GM13976 (cell line): Measurements from ENCODE around the gene SRBD1.

Experiments
- DNase-seq: peaks from one replicate; pipeline ENCODE4 v3.0.0; 2012; ENCODE audit warnings: low spot score
- CTCF ChIP-seq: IDR thresholded peaks from 2 replicates; pipeline ENCODE4 v1.5.1; 2012; ENCODE audit warnings: borderline replicate concordance, mild to moderate bottlenecking; ENCODE audit not compliant: insufficient read depth; ENCODE audit errors: extremely low read depth, missing control alignments, control extremely low read depth
- in situ Hi-C: fragments of 300-500 bp; cut with MboI; formaldehyde crosslinking; loops from one replicate; pipeline ENCODE4 v1.12.0; 2022; ENCODE audit warnings: low sequenced_read_pairs, mixed read lengths, inconsistent platforms; ENCODE audit not compliant: unreplicated experiment

The SRBD1 gene

GRCh38 chr2:45542013-45542412, 69.1 kb downstream of the SRBD1 start:
- in situ Hi-C loops: no loop called here
- TF ChIP-seq CTCF: no peak
- DNase-seq: no peak

- no peak for DNase-seq
- TF ChIP-seq CTCF: no peak
- in situ Hi-C loops: no loop called here
These were observed 69.6 kb downstream of the SRBD1 start for GRCh38 chr2:45541450-45541849.

- in situ Hi-C loops: no loop called here
- TF ChIP-seq CTCF: no peak
- no peak for DNase-seq
These were observed 70.1 kb downstream of the SRBD1 start for GRCh38 chr2:45540942-45541341.

- in situ Hi-C loops: no loop called here
- no peak for TF ChIP-seq CTCF
- no peak for DNase-seq
These were observed 77.3 kb downstream of the SRBD1 start for GRCh38 chr2:45533771-45534170.

- in situ Hi-C loops: no loop called here
- no peak for TF ChIP-seq CTCF
- DNase-seq: no peak
These were observed 78.9 kb downstream of the SRBD1 start for GRCh38 chr2:45532181-45532580.

GRCh38 chr2:45524016-45524415, 87.1 kb downstream of the SRBD1 start:
- in situ Hi-C loops: no loop called here
- TF ChIP-seq CTCF: no peak
- no peak for DNase-seq

- no peak for DNase-seq
- in situ Hi-C loops: no loop called here
- no peak for TF ChIP-seq CTCF
These were observed 92.5 kb downstream of the SRBD1 start for GRCh38 chr2:45518546-45518945.
